ENCODE results near the gene PALLD. TPM values are rescaled to one million over a fixed set of nuclear protein-coding genes. Genes with fewer than 3 reads are reported as not detected.

PALLD gene
- total RNA-seq, 1 experiment from 2014 or later = 166 TPM

GRCh38 chr4:168491563-168491962, 5.3 kb upstream of the PALLD start:
- CTCF ChIA-PET = no interaction called here
- DNase-seq (ENCODE audit: low read depth, low spot score) = no peak
- Histone ChIP-seq H3K4me3 (replicated peaks in 1 of 2; ENCODE audit: low read depth in 1 of 2, low read length in 2 of 2) (no peak overlapping the region), H3K9ac (ENCODE audit: low read length) (no peak overlapping the region), H3K36me3 (ENCODE audit: control insufficient read depth in 1 of 2, insufficient read depth in 2 of 2, low read length in 2 of 2) (peaks cover 0 to 14% of the 10 kb centered on the region in 2 experiments; a peak in 1 of 4 replicates), H3K9me2 (ENCODE audit: insufficient read depth) (no peaks in the 10 kb centered on the region), H3K9me3 (ENCODE audit: control insufficient read depth in 1 of 2, insufficient read depth in 1 of 2, low read depth in 1 of 2, low read length in 2 of 2) (no peaks in the 10 kb centered on the region), H3K27me3 (ENCODE audit: insufficient read depth, low read length) (no peaks in the 10 kb centered on the region), H3K4me1 (ENCODE audit: control insufficient read depth in 1 of 2, insufficient read depth in 2 of 2, low read length in 2 of 2) (peaks cover 75 to 97% of the 10 kb centered on the region in 2 experiments), H3K79me2 (ENCODE audit: insufficient read depth, low read length) (peaks cover 71% of the 10 kb centered on the region), H2AFZ (ENCODE audit: low read depth, low read length, poor library complexity, severe bottlenecking) (no peak overlapping the region), H4K20me1 (ENCODE audit: insufficient read depth) (no peaks in the 10 kb centered on the region), H3K27ac (ENCODE audit: low read depth, low read length) (peak overlapping the region; percentile 97; the same call in 1 of the 2 replicates), H3K4me2 (ENCODE audit: low read length) (no peak overlapping the region)
- RAD21 ChIA-PET (ENCODE audit: low non-redundant PET in 1 of 2, low total read pairs in 2 of 2, uncharacterized antibody in 2 of 2, unreplicated experiment in 2 of 2) = no interaction called here
- no TSS peak for BruUV-seq (replicated peaks)
- POLR2A ChIA-PET = no interaction called here
- no peak for ATAC-seq
- intact Hi-C loops (cut with micrococcal nuclease) = no loop called here
- no peak for TF ChIP-seq EZH2phosphoT487 (IDR thresholded peaks at IDR 0.05; ENCODE audit: borderline replicate concordance)
- no peak for TF ChIP-seq POLR2AphosphoS5 (IDR thresholded peaks at IDR 0.05; ENCODE audit: low read depth, low read length)
- no peak for TF ChIP-seq EGR1 (IDR thresholded peaks at IDR 0.05; ENCODE audit: low read depth)
- no peak for TF ChIP-seq CBX3 (IDR thresholded peaks at IDR 0.05; ENCODE audit: low read depth)

GRCh38 chr4:168498251-168498650, 1.4 kb downstream of the PALLD start:
- DNase-seq (ENCODE audit: low read depth, low spot score) (no peak), ATAC-seq (no peak)
- TF ChIP-seq ELF1 (IDR thresholded peaks at IDR 0.05; ENCODE audit: borderline replicate concordance, low read depth) (no peak), CEBPB (IDR thresholded peaks at IDR 0.05; ENCODE audit: low read depth) (peak; percentile 39; the same call in 1 of the 2 replicates)
- Histone ChIP-seq H3K4me1 (ENCODE audit: control insufficient read depth in 1 of 2, insufficient read depth in 2 of 2, low read length in 2 of 2) (peaks cover 77 to 95% of the 10 kb centered on the region in 2 experiments), H3K36me3 (ENCODE audit: control insufficient read depth in 1 of 2, insufficient read depth in 2 of 2, low read length in 2 of 2) (peaks cover 0 to 8% of the 10 kb centered on the region in 2 experiments; a peak in 1 of 4 replicates), H3K4me3 (replicated peaks in 1 of 2; ENCODE audit: low read depth in 1 of 2, low read length in 2 of 2) (peak overlapping the region in 1 of 2 experiments; percentile 32; a peak in 1 of 4 replicates), H3K9me2 (ENCODE audit: insufficient read depth) (no peaks in the 10 kb centered on the region), H3K27ac (ENCODE audit: low read depth, low read length) (peak overlapping the region; percentile 77; the same call in 1 of the 2 replicates), H3K27me3 (ENCODE audit: insufficient read depth, low read length) (no peaks in the 10 kb centered on the region), H3K4me2 (ENCODE audit: low read length) (peak overlapping the region; percentile 64), H3K9ac (ENCODE audit: low read length) (peak overlapping the region; percentile 51), H2AFZ (ENCODE audit: low read depth, low read length, poor library complexity, severe bottlenecking) (no peak overlapping the region), H3K9me3 (ENCODE audit: control insufficient read depth in 1 of 2, insufficient read depth in 1 of 2, low read depth in 1 of 2, low read length in 2 of 2) (no peaks in the 10 kb centered on the region), H4K20me1 (ENCODE audit: insufficient read depth) (no peaks in the 10 kb centered on the region), H3K79me2 (ENCODE audit: insufficient read depth, low read length) (peaks cover 95% of the 10 kb centered on the region)
- ChIA-PET RAD21 (ENCODE audit: low non-redundant PET in 1 of 2, low total read pairs in 2 of 2, uncharacterized antibody in 2 of 2, unreplicated experiment in 2 of 2) (no interaction called here), POLR2A (interaction anchor here (2.1 to 2.4 kb wide), 2 partner anchors 11 to 39 kb away, joined by 5 to 9 read pairs; no protein-coding TSS in a partner anchor), CTCF (interaction anchor here (1.4 kb wide), 1 partner anchor 16 kb away, joined by 6 read pairs; no protein-coding TSS in a partner anchor)
- BruUV-seq (replicated peaks) = no TSS peak
- intact Hi-C loops (cut with micrococcal nuclease) = no loop called here
